SK-N-SH (cell line): ENCODE measurements around the gene STAT1. TPM values are rescaled to one million over a fixed set of nuclear protein-coding genes. Genes with fewer than 3 reads are reported as not detected.

Experiments used
- CTCF ChIA-PET: fragments of 300-600, 350-600 bp; formaldehyde crosslinking; extraction: SDS; loops from one replicate; lab custom pipeline; 2021; lab: Yijun Ruan, JAX
- POLR2A ChIA-PET: fragments of 350-600 bp; sonication (Branson Sonifier 250); formaldehyde crosslinking; extraction: SDS; loops from one replicate; lab custom pipeline; 2020; ENCODE audit warnings: antibody characterized with exemption, inconsistent platforms; lab: Yijun Ruan, JAX
- DNase-seq: peaks from one replicate; pipeline ENCODE4 v3.0.0; 2012
- H2AFZ ChIP-seq: fragments of 200-600 bp; sonication (generic); 2 replicates; pipeline ENCODE4 v1.8.1; 2016; ENCODE audit warnings: antibody characterized with exemption, mild to moderate bottlenecking, low read depth
- H3F3A ChIP-seq: fragments of 200-600 bp; sonication (generic); replicated peaks from 2 replicates; pipeline ENCODE3; 2016; ENCODE audit warnings: antibody characterized with exemption, mild to moderate bottlenecking; ENCODE audit not compliant: insufficient read depth
- H3K27ac ChIP-seq, 2 experiments: fragments of 200-500 bp in 1 of 2; fragments of 200-600 bp in 1 of 2; sonication (Bioruptor generic) in 1 of 2; sonication (generic), shearing (Covaris generic) in 1 of 2; 2 replicates each; pipeline versions ENCODE4 v1.5.1 to v1.6.1; 2014 to 2016; ENCODE audit warnings: low read depth in 2 of 2, inconsistent platforms in 1 of 2, low read length in 1 of 2, mild to moderate bottlenecking in 1 of 2, mixed read lengths in 1 of 2
- H3K27me3 ChIP-seq: fragments of 200-600 bp; sonication (generic), shearing (Covaris generic); 2 replicates; pipeline ENCODE4 v1.6.1; 2016; ENCODE audit warnings: mixed run types; ENCODE audit not compliant: insufficient read depth
- H3K36me3 ChIP-seq, 2 experiments: fragments of 200-500 bp in 1 of 2; fragments of 200-600 bp in 1 of 2; sonication (Bioruptor generic) in 1 of 2; sonication (generic) in 1 of 2; replicated peaks in 1 of 2; 2 replicates each; pipeline versions ENCODE3 to v1.5.1; 2014 to 2016; ENCODE audit warnings: low read length in 1 of 2, mild to moderate bottlenecking in 1 of 2; ENCODE audit not compliant: insufficient read depth in 2 of 2, control insufficient read depth in 1 of 2
- H3K4me1 ChIP-seq, 2 experiments: fragments of 200-500 bp in 1 of 2; fragments of 200-600 bp in 1 of 2; sonication (Bioruptor generic) in 1 of 2; sonication (generic), shearing (Covaris generic) in 1 of 2; 2 replicates each; pipeline versions ENCODE4 v1.5.1 to v1.6.1; 2014 to 2016; ENCODE audit warnings: low read depth in 1 of 2, low read length in 1 of 2, mixed run types in 1 of 2; ENCODE audit not compliant: insufficient read depth in 2 of 2, control insufficient read depth in 1 of 2
- H3K4me2 ChIP-seq: fragments of 200-600 bp; sonication (generic), shearing (Covaris generic); 2 replicates; pipeline ENCODE4 v1.6.1; 2017; ENCODE audit warnings: mixed run types
- H3K4me3 ChIP-seq, 2 experiments: fragments of 200-500 bp in 1 of 2; fragments of 200-600 bp in 1 of 2; sonication (Bioruptor generic) in 1 of 2; sonication (generic), shearing (Covaris generic) in 1 of 2; 2 replicates each; pipeline versions ENCODE4 v1.5.1 to v1.8.1; 2014 to 2016; ENCODE audit warnings: low read depth in 2 of 2, inconsistent platforms in 1 of 2, low read length in 1 of 2, mild to moderate bottlenecking in 1 of 2, mixed read lengths in 1 of 2, moderate library complexity in 1 of 2
- H3K79me2 ChIP-seq: fragments of 200-600 bp; sonication (generic); 2 replicates; pipeline ENCODE4 v1.8.1; 2017; ENCODE audit warnings: mild to moderate bottlenecking; ENCODE audit not compliant: insufficient read depth
- H3K9ac ChIP-seq: fragments of 200-600 bp; sonication (generic); 2 replicates; pipeline ENCODE4 v1.6.1; 2017; ENCODE audit warnings: mixed run types
- H3K9me2 ChIP-seq: fragments of 200-600 bp; sonication (generic); 2 replicates; pipeline ENCODE4 v1.6.1; 2017; ENCODE audit warnings: mixed run types
- H3K9me3 ChIP-seq: fragments of 200-600 bp; sonication (generic); 2 replicates; pipeline ENCODE4 v1.6.1; 2017; ENCODE audit warnings: mixed run types, mild to moderate bottlenecking, moderate library complexity
- H4K20me1 ChIP-seq: fragments of 200-600 bp; sonication (generic); 2 replicates; pipeline ENCODE4 v1.6.1; 2017; ENCODE audit warnings: mild to moderate bottlenecking, mixed run types; ENCODE audit not compliant: insufficient read depth
- CHD2 ChIP-seq: fragments of 150-350 bp; IDR thresholded peaks from 2 replicates; pipeline ENCODE4 v1.6.1; 2018; ENCODE audit warnings: low read length; ENCODE audit not compliant: partially characterized antibody
- EZH2phosphoT487 ChIP-seq: fragments of 200-600 bp; sonication (generic); IDR thresholded peaks from 2 replicates; pipeline ENCODE4 v1.6.1; 2017; ENCODE audit warnings: low read depth, mixed run types, mild to moderate bottlenecking, antibody characterized with exemption, moderate library complexity, borderline replicate concordance
- FOSL2 ChIP-seq: IDR thresholded peaks from 2 replicates; pipeline ENCODE4 v1.4.0; 2012; ENCODE audit warnings: low read depth, mild to moderate bottlenecking, moderate library complexity, borderline replicate concordance
- FOXM1 ChIP-seq: IDR thresholded peaks from 2 replicates; pipeline ENCODE4 v1.4.0; 2012; ENCODE audit warnings: low read depth, mild to moderate bottlenecking
- GABPA ChIP-seq: IDR thresholded peaks from 2 replicates; pipeline ENCODE4 v1.4.0; 2012; ENCODE audit warnings: low read depth, mild to moderate bottlenecking
- GATA2 ChIP-seq: sonication (generic); formaldehyde crosslinking; IDR thresholded peaks from 2 replicates; pipeline ENCODE4 v1.5.0; 2020; ENCODE audit warnings: mild to moderate bottlenecking, missing genetic modification reagents
- MEF2A ChIP-seq: IDR thresholded peaks from 2 replicates; pipeline ENCODE4 v1.4.0; 2012; ENCODE audit warnings: low read depth, borderline replicate concordance
- NFIC ChIP-seq: IDR thresholded peaks from 2 replicates; pipeline ENCODE4 v1.4.0; 2012; ENCODE audit warnings: borderline replicate concordance
- RCOR1 ChIP-seq: fragments of 150-350 bp; IDR thresholded peaks from 2 replicates; pipeline ENCODE4 v1.6.1; 2017; ENCODE audit warnings: antibody characterized with exemption, low read length
- RFX5 ChIP-seq: IDR thresholded peaks from 2 replicates; pipeline ENCODE4 v1.6.1; 2012; ENCODE audit warnings: mild to moderate bottlenecking, improper control_type of control experiment, low read length
- RXRA ChIP-seq: IDR thresholded peaks from 2 replicates; pipeline ENCODE4 v1.4.0; 2012; ENCODE audit warnings: low read depth, mild to moderate bottlenecking, borderline replicate concordance
- SIN3A ChIP-seq: IDR thresholded peaks from 2 replicates; pipeline ENCODE4 v1.6.1; 2012; ENCODE audit warnings: low read depth, mild to moderate bottlenecking, low read length, moderate library complexity, borderline replicate concordance
- TCF12 ChIP-seq: IDR thresholded peaks from 2 replicates; pipeline ENCODE4 v1.4.0; 2012
- TEAD4 ChIP-seq: IDR thresholded peaks from 2 replicates; pipeline ENCODE4 v1.4.0; 2012; ENCODE audit warnings: mild to moderate bottlenecking, borderline replicate concordance; ENCODE audit not compliant: insufficient read depth
- WGBS: methylation state at CpG from one replicate; pipeline ENCODE4 v1.1.6; 2017; ENCODE audit warnings: low lambda C conversion rate; 5-methylcytosine and 5-hydroxymethylcytosine counted together
- polyA plus RNA-seq, 3 experiments: library from polyadenylated mRNA; depleted of rRNA; stranded (reverse); fragments of >200 nt; gene quantifications; 2 replicates each; pipeline ENCODE4 v1.2.3, GENCODE V29; 2012
- TF ChIP-seq, protein P1 (sequence below): IDR thresholded peaks from 2 replicates; pipeline ENCODE4 v1.4.0; 2012; ENCODE audit warnings: low read depth, borderline replicate concordance
- TF ChIP-seq, protein P2 (sequence below): IDR thresholded peaks from 2 replicates; pipeline ENCODE4 v1.4.0; 2012; ENCODE audit warnings: low read depth

STAT1 gene
- polyA plus RNA-seq, 1 of the 3 experiments (the other 2 are of a cell fraction), result 22.1 TPM

DNA sequence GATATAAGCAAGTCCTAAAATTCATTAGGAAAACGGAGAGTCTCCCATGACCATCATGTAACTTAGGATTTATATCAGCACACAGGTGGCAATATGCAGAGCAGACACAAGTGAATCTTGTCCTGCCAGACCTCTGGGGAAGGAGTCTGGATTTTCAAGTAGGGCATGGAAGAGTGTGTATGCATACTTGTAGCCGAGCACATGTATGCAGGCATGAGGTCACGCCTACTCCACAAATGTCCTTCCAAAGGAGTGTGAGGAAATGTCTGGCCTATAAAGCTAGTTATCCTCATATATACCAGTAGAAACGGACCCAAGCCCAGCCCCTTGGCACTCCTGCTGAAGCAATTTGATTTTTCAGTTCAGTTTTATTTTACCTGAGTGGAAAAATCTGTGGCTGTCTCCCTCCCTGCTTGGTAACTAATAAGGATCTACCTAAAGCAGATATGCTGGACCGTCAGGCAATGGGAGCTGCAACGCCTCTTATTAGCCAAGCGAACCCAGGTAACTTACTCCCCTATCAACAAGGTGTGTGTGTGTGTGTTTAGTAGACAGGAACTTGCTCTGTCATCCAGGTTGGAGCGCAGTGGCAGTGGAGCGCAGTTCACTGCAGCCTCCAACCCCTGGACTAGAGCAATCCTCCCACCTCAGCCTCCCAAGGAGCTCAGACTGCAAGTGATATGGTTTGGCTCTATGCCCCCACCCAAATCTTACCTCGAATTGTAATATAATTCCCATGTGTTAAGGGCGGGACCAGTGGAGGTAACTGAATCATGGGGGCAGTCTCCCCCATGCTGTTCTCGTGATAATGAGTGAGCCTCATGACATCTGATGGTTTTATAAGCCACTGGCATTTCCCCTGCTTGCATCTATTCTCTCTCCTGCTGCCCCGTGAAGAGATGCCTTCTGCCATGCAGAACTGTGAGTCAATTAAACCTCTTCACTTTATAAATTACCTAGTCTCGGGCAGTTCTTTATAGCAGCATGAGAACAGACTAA, 2.8 kb downstream of the STAT1 start:
- peaks cover 6 to 27% of the 10 kb centered on the region in 2 experiments; a peak in 2 of 4 replicates for H3K4me1 ChIP-seq
- H3K9me3 ChIP-seq, result no peaks in the 10 kb centered on the region
- ChIA-PET CTCF (interaction anchor here (1.0 to 1.1 kb wide), 2 partner anchors 41 kb away, joined by 3 read pairs; no protein-coding TSS in a partner anchor), POLR2A (interaction anchor here (2.7 kb wide), 1 partner anchor 9 kb away, joined by 10 read pairs; no protein-coding TSS in a partner anchor)
- H3K27me3 ChIP-seq, result no peaks in the 10 kb centered on the region
- peaks cover 38% of the 10 kb centered on the region for H3K79me2 ChIP-seq
- WGBS, result 93% methylated on average over 14 of the region's 14 CpGs
- no peak overlapping the region for H3K9ac ChIP-seq
- peaks cover 32 to 46% of the 10 kb centered on the region in 2 experiments for H3K36me3 ChIP-seq
- H2AFZ ChIP-seq, result no peak overlapping the region
- H3F3A ChIP-seq, result no peaks in the 10 kb centered on the region
- no peak for TF ChIP-seq MEF2A
- no peak for TF ChIP-seq TCF12
- TF ChIP-seq FOXM1, result no peak
- TF ChIP-seq GATA2 (CRISPR knock-in tag), result no peak
- no peak for TF ChIP-seq FOSL2
- no peak for TF ChIP-seq TEAD4
- TF ChIP-seq SIN3A, result no peak
- no peak for TF ChIP-seq RXRA
- TF ChIP-seq RFX5, result no peak
- TF ChIP-seq, protein P1, sequence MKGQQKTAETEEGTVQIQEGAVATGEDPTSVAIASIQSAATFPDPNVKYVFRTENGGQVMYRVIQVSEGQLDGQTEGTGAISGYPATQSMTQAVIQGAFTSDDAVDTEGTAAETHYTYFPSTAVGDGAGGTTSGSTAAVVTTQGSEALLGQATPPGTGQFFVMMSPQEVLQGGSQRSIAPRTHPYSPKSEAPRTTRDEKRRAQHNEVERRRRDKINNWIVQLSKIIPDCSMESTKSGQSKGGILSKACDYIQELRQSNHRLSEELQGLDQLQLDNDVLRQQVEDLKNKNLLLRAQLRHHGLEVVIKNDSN, result no peak
- TF ChIP-seq GABPA, result no peak
- no peak for TF ChIP-seq EZH2phosphoT487
- TF ChIP-seq, all 33 proteins: peak for 0
- H3K4me3 ChIP-seq, result no peak overlapping the region
- DNase-seq, result no peak
- no peak overlapping the region for H3K4me2 ChIP-seq
- no peak overlapping the region for H3K27ac ChIP-seq
- H4K20me1 ChIP-seq, result no peaks in the 10 kb centered on the region
- H3K9me2 ChIP-seq, result no peaks in the 10 kb centered on the region

DNA sequence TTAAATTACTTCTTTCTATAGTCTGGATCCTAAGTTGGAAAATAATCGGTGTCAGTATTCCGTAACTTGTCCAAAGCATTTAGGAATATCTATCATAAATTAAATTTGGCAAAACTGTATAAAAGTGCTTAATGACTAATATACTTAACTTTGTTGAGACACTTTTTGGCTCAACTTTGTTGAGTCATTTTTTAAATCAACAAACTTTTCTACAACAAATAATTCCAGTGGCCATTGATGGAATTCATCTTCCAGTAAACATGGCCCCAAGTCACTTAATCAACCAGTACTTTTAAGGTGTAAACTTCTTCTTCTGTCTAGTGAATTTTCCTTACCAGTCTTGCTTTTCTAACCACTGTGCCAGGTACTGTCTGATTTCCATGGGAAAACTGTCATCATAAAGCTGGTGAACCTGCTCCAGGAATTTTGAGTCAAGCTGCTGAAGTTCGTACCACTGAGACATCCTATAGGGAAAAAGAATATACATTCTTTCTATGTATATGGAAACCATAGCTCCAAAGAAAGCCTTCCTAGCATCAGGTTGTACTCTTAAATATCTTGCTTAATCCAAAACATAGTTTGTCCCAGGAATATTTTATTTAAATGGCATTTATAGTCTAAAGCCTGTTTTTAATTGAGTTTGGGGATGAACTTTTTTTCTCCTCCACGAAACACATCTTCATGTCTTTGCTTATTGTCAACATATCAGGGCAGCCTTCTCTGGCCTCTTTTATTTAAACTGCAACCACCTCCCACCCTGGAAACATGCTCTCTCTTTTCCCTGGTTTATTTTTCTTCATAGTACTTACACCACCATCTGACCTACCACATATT, 4.2 kb downstream of the STAT1 start:
- TF ChIP-seq TCF12 (no peak), RCOR1 (no peak), CHD2 (no peak), FOXM1 (no peak), NFIC (no peak), GABPA (no peak)
- TF ChIP-seq, protein P1, result no peak
- TF ChIP-seq, protein P2, sequence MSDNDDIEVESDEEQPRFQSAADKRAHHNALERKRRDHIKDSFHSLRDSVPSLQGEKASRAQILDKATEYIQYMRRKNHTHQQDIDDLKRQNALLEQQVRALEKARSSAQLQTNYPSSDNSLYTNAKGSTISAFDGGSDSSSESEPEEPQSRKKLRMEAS, result no peak
- Histone ChIP-seq H3K4me3 (no peak overlapping the region), H3K27me3 (no peaks in the 10 kb centered on the region), H3K9ac (no peak overlapping the region), H4K20me1 (no peaks in the 10 kb centered on the region), H3K4me2 (no peak overlapping the region), H3K9me2 (no peaks in the 10 kb centered on the region), H3K4me1 (peaks cover 6 to 26% of the 10 kb centered on the region in 2 experiments; a peak in 2 of 4 replicates), H3K27ac (no peak overlapping the region), H3F3A (no peaks in the 10 kb centered on the region), H3K9me3 (no peaks in the 10 kb centered on the region), H3K36me3 (peaks cover 44 to 61% of the 10 kb centered on the region in 2 experiments), H3K79me2 (peaks cover 38% of the 10 kb centered on the region), H2AFZ (no peak overlapping the region)
- ChIA-PET POLR2A (interaction anchor here (2.7 kb wide), 1 partner anchor 11 kb away, joined by 10 read pairs; no protein-coding TSS in a partner anchor), CTCF (interaction anchor here (1.1 kb wide), 1 partner anchor 43 kb away, joined by 3 read pairs; no protein-coding TSS in a partner anchor)
- 93% methylated on average over 4 of the region's 4 CpGs for WGBS
- DNase-seq, result no peak
